WI38 (cell line): ENCODE results near the gene CBX4.

Experiments
- H3K4me3 ChIP-seq: 2 replicates; pipeline ENCODE4 v1.5.1; 2011; ENCODE audit warnings: low read depth, mild to moderate bottlenecking, control low read depth, low read length
- CTCF ChIP-seq: IDR thresholded peaks from 2 replicates; pipeline ENCODE4 v1.5.1; 2012; ENCODE audit warnings: low read depth, mild to moderate bottlenecking, control low read depth, low read length

The CBX4 gene

GRCh38 chr17:79802736-79803420 is 36.4 kb downstream of the CBX4 start:
- no peak overlapping the region for H3K4me3 ChIP-seq
- no peak for TF ChIP-seq CTCF

GRCh38 chr17:79802039-79802735 is 37.1 kb downstream of the CBX4 start:
- no peak for TF ChIP-seq CTCF
- H3K4me3 ChIP-seq, result no peak overlapping the region

GRCh38 chr17:79801156-79802038 is 37.8 kb downstream of the CBX4 start:
- no peak for TF ChIP-seq CTCF
- H3K4me3 ChIP-seq, result no peak overlapping the region

GRCh38 chr17:79800325-79801155 is 38.7 kb downstream of the CBX4 start:
- H3K4me3 ChIP-seq, result no peak overlapping the region
- TF ChIP-seq CTCF, result no peak

GRCh38 chr17:79799538-79800324 is 39.5 kb downstream of the CBX4 start:
- no peak for TF ChIP-seq CTCF
- no peak overlapping the region for H3K4me3 ChIP-seq

GRCh38 chr17:79799174-79799537 is 40.1 kb downstream of the CBX4 start:
- H3K4me3 ChIP-seq, result no peak overlapping the region
- TF ChIP-seq CTCF, result no peak
